ENCODE measurements around the gene AGO4. TPM values are rescaled to one million over a fixed set of nuclear protein-coding genes. Genes with fewer than 3 reads are reported as not detected.

Gene AGO4
- total RNA-seq, 1 experiment from 2014 or later, result 7.0 TPM

DNA sequence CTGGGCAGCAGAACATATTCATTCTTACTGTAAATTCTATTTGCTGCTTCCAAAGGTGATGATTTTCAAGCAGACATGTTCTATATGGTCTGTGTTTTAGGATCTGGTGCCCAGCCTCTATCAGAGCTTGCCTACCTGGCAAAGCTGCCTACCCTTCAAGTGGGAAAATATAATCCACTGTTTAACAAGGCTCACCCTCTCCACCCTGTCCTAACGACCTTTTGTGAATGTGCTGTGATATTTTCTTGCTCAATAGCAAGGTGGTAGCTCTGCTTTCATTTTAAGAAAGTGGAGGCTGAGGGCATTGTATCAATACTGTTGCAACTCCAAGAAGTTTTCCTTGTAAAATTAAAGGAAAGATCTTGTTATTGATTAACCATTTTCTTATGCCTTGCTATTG lies 49.1 kb downstream of the AGO4 start:
- POLR2A ChIA-PET (ENCODE audit: low non-redundant PET), result no interaction called here
- Histone ChIP-seq H3K27ac (ENCODE audit: low read depth, low read length, poor library complexity, severe bottlenecking) (no peak overlapping the region), H3K27me3 (replicated peaks; ENCODE audit: insufficient read depth, low read depth, low read length, poor library complexity) (no peaks in the 10 kb centered on the region), H3K4me3 (ENCODE audit: low read depth, low read length, poor library complexity, severe bottlenecking) (no peak overlapping the region), H3K4me1 (ENCODE audit: insufficient read depth, low read length, poor library complexity, severe bottlenecking) (no peaks in the 10 kb centered on the region), H3K9me3 (ENCODE audit: low read depth, low read length, poor library complexity, severe bottlenecking) (no peaks in the 10 kb centered on the region), H3K36me3 (ENCODE audit: insufficient read depth, low read length, poor library complexity, severe bottlenecking) (no peaks in the 10 kb centered on the region)
- DNase-seq (ENCODE audit: low spot score), result no peak
- intact Hi-C loops (cut with micrococcal nuclease; ENCODE audit: unreplicated experiment), result no loop called here
- TF ChIP-seq, protein P1, sequence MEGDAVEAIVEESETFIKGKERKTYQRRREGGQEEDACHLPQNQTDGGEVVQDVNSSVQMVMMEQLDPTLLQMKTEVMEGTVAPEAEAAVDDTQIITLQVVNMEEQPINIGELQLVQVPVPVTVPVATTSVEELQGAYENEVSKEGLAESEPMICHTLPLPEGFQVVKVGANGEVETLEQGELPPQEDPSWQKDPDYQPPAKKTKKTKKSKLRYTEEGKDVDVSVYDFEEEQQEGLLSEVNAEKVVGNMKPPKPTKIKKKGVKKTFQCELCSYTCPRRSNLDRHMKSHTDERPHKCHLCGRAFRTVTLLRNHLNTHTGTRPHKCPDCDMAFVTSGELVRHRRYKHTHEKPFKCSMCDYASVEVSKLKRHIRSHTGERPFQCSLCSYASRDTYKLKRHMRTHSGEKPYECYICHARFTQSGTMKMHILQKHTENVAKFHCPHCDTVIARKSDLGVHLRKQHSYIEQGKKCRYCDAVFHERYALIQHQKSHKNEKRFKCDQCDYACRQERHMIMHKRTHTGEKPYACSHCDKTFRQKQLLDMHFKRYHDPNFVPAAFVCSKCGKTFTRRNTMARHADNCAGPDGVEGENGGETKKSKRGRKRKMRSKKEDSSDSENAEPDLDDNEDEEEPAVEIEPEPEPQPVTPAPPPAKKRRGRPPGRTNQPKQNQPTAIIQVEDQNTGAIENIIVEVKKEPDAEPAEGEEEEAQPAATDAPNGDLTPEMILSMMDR (conservative IDR thresholded peaks at IDR 0.05; ENCODE audit: low read depth, low read length), result no peak
- TF ChIP-seq EZH2 (IDR thresholded peaks at IDR 0.05; ENCODE audit: borderline replicate concordance, low read depth, low read length, poor library complexity, severe bottlenecking), result no peak
- CTCF ChIA-PET, result no interaction called here
- BruUV-seq (replicated peaks), result TSS peak; percentile 27

DNA sequence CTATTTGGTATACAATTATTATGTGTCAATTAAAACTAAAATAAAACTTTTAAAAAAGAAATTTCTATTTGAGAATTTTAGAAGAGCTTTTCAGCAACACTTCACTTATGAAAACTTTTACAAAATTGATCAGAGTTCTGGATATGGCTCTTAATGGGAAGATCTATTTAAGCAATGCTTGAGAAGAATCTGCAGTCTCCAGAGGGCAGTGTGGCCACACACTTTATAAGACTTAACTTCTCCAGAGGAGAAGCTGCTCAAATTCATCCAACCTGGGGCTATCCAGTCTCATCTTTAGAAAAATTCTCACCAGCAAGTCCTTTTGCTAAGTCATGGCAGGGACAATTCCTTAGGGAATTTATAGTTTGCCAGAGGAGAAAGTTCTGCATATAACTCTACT lies 50.0 kb downstream of the AGO4 start:
- ChIA-PET POLR2A (ENCODE audit: low non-redundant PET) (no interaction called here), CTCF (no interaction called here)
- no peaks in the 10 kb centered on the region for H3K36me3 ChIP-seq (ENCODE audit: insufficient read depth, low read length, poor library complexity, severe bottlenecking)
- no peak for TF ChIP-seq EZH2 (IDR thresholded peaks at IDR 0.05; ENCODE audit: borderline replicate concordance, low read depth, low read length, poor library complexity, severe bottlenecking)
- TF ChIP-seq, protein P1 (conservative IDR thresholded peaks at IDR 0.05; ENCODE audit: low read depth, low read length), result peak; percentile 40
- intact Hi-C loops (cut with micrococcal nuclease; ENCODE audit: unreplicated experiment), result no loop called here
- BruUV-seq (replicated peaks), result no TSS peak
- no peaks in the 10 kb centered on the region for H3K4me1 ChIP-seq (ENCODE audit: insufficient read depth, low read length, poor library complexity, severe bottlenecking)
- H3K4me3 ChIP-seq (ENCODE audit: low read depth, low read length, poor library complexity, severe bottlenecking), result no peak overlapping the region
- no peaks in the 10 kb centered on the region for H3K9me3 ChIP-seq (ENCODE audit: low read depth, low read length, poor library complexity, severe bottlenecking)
- DNase-seq (ENCODE audit: low spot score), result peak; percentile 40
- H3K27ac ChIP-seq (ENCODE audit: low read depth, low read length, poor library complexity, severe bottlenecking), result no peak overlapping the region
- H3K27me3 ChIP-seq (replicated peaks; ENCODE audit: insufficient read depth, low read depth, low read length, poor library complexity), result no peaks in the 10 kb centered on the region

DNA sequence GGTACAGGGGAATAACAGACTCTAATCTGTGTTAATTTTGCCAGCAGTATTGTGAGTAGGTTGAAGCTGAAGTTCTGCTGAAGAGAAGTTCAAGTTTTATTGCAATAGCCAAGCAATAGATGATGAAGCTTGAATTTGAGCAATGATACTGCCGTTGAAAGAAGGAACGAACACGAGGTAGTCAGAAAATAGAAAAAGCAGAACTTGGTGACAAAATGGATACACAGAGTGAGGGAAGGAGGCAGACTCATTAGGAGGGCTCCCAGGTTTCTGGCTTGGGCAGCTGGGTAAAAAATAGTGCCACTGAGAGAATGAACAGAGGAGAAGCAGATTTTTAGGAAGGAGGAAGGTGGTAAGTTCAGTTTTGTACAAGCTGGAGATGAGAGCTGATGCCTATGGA lies 52.9 kb downstream of the AGO4 start:
- Histone ChIP-seq H3K4me1 (ENCODE audit: insufficient read depth, low read length, poor library complexity, severe bottlenecking) (no peaks in the 10 kb centered on the region), H3K27me3 (replicated peaks; ENCODE audit: insufficient read depth, low read depth, low read length, poor library complexity) (no peaks in the 10 kb centered on the region), H3K4me3 (ENCODE audit: low read depth, low read length, poor library complexity, severe bottlenecking) (no peak overlapping the region), H3K9me3 (ENCODE audit: low read depth, low read length, poor library complexity, severe bottlenecking) (no peaks in the 10 kb centered on the region), H3K36me3 (ENCODE audit: insufficient read depth, low read length, poor library complexity, severe bottlenecking) (no peaks in the 10 kb centered on the region), H3K27ac (ENCODE audit: low read depth, low read length, poor library complexity, severe bottlenecking) (no peak overlapping the region)
- ChIA-PET CTCF (no interaction called here), POLR2A (ENCODE audit: low non-redundant PET) (no interaction called here)
- intact Hi-C loops (cut with micrococcal nuclease; ENCODE audit: unreplicated experiment), result no loop called here
- no peak for DNase-seq (ENCODE audit: low spot score)
- no peak for TF ChIP-seq EZH2 (IDR thresholded peaks at IDR 0.05; ENCODE audit: borderline replicate concordance, low read depth, low read length, poor library complexity, severe bottlenecking)
- TF ChIP-seq, protein P1 (conservative IDR thresholded peaks at IDR 0.05; ENCODE audit: low read depth, low read length), result no peak
- no TSS peak for BruUV-seq (replicated peaks)

All from A673 (cell line).